SW 1271 (cell line): ENCODE data around the gene CLEC11A.

ENCODE experiments used
- DNase-seq, 2 experiments: peaks; one replicate each; lab custom pipeline; 2025; lab: John Stamatoyannopoulos, UW

CLEC11A gene

DNA sequence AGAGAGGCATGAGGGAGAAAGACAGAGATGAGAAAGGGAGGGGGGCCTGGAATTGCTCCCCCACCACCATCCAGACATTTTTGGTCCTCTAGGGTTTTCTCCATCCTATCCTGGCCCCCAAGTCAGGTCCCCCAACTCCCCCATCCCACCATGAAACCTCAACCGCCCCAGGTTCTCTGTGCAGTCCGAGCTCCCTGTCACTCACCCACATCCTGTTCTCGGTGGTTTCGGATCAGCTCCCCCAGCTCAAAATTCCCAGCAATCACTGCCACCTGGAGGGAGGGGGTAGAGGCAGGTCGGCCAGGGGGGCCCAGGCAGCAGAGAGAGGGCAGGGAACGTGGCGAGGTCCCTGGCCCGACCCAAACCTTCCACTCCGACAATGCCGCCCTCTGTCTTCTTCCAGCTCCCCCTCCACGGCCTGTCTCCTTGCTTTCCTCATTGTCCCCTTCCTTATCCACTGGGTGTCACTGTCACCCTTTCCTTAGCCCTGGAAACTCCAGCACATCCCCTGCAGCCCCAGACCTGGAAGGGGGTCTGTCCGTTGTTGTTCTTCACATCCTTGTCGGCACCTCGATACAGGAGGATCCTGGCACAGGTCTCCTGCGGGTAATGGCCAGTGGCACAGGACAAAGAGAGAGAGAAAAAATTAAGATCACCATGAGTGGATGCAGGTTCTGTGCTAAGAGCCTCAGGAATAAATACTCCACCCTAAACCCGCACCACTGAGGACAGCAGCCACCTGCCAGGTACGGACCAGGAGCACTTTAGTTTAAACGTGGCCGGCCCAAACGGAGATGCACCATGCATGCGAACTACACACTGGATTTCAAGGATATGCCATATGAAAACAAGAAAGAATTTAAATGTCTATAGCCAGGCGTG is 19.0 kb upstream of the CLEC11A start:
- peak in 1 of 2 experiments; percentile 61 for DNase-seq

DNA sequence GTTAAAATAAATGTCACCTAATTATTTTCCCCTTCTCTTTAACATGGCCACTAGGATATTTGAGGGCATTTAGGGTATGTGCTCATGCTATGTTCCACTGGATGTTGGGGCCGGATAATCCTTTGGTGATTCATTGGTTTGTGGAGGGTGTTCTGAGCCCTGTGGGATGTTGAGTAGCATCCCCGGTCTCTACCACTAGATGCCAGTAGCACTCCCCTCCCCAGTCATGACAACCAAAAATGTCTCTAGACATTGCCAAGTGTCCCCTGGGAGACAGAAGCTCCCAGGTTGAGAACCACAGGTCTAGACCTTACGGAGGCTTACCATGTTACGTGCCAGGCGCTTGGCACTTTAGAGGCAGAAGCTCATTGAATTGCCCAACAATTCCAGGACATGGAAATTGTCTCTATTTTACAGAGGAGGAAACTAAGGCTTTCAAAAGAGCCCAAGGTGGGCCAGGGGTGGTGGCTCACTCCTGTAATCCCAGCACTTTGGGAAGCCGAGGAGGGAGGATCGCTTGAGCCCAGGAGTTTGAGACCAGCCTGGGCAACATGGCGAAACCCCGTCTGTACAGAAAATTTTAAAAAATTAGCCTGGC is 17.6 kb upstream of the CLEC11A start:
- DNase-seq = peak in 1 of 2 experiments; percentile 67

DNA sequence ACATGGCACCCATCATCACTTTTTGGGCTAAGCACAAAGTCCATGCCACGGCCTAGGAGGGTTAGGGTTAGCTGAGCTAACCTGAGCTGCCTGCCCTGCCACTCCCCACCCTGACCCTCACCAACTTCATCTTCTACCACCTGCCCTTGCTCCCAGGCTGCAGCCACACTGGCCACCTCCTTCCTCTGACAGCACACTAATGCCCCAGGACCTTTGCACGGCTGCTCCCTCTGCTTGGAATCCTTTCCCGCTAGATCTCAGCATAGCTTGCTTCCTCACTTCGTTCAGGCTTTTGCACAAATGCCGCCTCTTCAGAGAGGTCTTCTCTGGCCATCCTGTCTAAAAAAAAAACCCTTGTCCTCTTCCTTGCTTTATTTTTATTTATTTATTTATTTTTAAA is 16.8 kb upstream of the CLEC11A start:
- no peak for DNase-seq

DNA sequence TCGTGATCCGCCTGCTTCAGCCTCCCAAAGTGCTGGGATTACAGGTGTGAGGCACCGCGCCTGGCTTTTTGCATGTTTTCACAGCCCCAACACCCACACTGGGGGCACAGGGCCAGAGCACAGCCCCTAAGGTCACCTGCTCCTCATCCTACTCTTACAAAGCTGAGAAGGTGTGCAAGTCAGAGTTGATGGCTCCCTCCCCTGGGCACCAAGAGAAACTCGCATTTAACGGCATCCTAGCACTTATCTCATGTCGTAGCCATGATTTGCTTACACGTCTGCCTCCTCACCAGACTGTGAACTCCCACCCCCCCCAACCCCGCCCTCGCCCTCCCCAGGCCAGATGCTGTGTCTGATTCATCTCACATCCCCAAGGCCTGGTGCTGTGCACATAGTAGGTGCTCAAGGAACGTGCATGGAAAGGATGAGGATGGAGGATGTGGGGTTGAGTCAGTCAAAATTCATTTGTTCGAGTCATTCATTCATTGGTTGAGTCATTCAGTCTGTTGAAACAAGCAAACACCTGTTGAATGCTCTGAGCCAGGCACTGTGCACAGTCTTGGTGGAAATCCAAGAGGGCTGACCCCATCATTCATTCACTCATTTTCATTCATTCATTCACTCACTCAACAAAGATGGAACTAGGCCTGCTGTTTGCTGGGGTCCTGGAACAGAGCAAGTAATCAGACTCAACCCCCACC is 14.8 kb upstream of the CLEC11A start:
- DNase-seq = no peak

DNA sequence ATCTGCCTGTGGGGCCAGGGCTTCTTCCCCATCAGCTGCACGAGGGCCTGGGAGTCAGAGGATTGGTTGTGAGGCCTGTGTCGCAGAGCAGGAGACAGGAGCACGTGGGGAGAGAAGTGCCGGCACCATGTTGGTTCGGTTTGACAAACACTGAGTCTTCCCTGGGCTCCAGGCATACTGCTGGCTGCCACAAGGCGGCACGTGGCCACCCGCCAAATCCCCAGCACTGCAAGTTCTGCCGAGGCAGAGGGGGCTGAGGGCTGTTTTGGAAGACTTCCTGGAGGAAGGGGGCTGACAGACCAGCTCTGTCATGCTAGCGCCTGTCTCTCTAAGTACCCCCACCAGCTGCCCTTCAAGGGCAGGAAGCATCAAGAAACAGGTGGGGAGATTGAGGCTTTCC is 13.1 kb upstream of the CLEC11A start:
- no peak for DNase-seq

DNA sequence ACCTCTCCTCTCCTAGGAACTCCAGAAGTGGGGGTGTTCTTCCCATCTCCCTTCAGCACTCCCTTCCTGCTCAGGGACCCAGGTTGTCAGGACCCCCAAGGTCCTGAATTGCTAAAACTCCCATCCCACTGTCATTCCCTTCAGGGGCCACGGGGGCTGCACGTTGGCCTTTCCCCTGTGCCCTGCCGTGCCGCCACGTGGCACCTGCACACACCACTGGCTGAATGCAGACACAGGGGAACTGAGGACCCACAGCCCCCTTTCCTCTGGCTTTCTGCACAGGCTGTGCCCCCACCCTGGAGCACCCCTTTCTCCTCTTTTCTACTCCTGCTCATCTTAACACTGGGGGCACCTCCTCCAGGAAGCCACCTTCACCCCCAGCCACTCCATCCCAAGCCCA is 12.6 kb upstream of the CLEC11A start:
- DNase-seq = no peak

DNA sequence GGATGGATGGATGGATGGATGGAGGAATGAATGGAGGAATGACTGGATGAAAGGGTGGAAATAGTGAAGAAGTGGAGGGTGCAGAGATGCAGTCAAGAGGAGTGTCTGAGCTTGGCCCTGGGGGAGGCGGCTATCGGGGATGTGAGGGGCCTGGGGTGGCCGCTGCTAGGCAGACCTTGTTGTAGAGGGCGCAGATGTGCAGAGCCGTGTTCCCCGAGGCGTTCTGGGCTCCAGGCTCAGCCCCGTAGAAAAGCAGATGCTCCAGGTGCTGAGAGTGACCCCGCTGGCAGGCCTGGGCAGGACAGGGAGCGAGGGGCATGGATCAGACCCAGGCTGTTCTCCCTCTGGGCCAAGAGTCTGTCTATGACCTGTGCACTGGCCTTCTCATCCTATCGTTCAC is 12.0 kb upstream of the CLEC11A start:
- no peak for DNase-seq

DNA sequence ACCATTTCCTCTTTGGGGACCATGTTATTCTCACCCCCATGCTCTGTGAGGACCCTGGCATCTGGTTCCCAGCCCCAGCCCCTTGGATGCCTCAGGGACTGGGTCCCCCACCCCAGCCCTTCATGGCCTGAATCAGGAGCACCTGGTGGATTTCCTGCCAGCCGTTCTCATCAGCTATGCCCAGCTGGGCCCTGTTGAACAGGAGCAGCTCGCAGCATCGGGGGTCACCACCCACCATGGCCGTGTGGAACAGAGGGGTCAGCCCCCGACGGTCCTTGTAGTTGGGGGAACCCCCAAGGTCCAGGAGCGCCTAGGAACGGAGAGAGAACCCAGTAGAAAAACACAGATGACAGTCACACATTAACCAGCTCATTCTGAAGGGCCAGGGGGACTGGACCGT is 11.4 kb upstream of the CLEC11A start:
- no peak for DNase-seq

DNA sequence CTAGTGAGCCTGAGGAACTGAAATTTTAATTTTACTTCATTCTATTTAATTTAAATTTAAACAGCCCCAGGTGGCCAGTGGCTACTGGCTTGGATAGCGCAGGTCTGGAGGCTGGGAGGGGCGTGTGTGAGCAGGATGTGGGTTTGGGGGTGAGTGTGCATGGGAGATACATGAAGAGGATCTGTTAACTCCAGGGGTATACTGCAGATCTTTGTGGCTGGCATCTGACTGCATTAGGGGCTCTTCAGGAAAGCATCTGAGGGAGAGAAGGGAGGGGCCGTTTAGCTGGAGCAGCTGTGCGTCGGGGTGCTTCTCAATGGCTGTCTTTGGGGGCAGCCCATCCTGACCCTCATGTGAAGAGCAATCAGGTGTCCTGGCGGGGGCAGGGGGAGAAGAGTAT is 10.3 kb upstream of the CLEC11A start:
- no peak for DNase-seq

DNA sequence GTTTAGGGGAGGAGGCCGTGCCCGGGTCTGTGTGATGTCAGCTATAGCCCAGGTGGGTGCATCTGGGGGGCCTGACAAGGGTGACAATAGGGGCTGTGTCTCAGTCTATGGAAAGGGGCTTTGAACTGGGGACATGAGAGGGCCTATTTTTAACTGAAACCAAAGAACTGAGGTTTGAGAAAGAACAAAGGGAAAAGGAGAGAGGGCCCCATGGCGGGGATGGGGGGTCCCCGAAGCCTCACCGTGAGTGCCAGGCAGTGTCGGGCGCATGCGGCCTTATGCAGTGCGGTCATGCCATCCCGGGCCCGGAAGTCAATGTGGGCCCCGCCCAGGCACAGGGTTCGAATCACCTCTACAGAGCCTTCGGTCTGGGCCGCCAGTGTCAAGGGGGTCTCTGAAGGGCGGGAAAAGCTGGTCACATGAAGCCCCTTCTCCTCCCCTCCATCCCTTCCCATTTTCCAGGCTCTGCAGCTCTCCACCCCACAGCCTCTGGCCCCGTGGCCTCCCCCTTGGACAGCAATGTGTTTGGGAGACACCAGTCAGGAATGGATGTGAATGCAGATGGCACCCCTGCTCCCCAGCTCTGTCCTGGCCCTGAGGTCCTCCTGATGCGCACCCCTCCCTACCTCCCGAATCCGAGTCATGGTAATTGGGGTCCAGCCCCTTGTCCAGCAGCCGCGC is 9.5 kb upstream of the CLEC11A start:
- no peak for DNase-seq

DNA sequence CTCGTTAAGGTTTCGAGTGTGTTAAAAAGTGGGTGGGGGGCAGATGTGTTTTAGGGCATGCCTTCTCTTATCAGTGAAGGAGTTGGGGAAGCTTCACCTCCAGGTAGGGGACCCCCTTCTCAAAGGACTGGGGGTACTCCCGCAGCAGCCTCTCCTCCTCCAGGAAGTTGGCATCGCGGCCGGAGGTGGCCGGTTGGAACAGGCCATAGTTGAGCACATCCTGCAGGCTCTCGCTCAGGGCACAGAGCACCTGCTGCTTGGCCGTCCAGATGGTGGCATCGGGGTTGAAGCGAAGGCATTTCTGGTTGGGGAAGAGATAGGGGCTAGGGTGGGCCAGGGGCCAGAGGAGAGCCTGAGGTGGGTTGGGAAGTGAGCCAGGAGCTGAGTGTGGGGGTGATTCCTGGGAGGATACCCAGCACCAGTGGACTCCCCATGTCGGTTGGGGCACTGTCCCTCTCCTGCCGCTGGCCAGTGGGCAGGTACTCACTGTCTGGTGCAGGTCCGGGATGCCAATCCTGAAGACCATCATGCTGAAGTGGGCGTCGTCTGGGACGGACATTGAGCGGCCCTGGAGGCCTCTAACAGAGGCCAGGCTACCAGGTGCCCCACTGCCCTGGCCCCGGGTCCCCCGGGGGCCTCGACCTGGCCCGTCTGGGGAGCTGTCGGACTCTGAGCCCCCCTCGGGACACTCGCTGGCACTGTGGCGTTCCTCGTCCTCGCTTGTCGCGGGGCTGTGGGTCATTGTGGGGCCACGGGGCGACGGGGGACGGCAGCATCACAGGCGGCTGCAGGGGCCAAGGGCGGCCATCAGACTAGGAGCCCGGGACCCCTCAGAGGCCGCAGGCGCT is 6.8 kb upstream of the CLEC11A start:
- DNase-seq = no peak

DNA sequence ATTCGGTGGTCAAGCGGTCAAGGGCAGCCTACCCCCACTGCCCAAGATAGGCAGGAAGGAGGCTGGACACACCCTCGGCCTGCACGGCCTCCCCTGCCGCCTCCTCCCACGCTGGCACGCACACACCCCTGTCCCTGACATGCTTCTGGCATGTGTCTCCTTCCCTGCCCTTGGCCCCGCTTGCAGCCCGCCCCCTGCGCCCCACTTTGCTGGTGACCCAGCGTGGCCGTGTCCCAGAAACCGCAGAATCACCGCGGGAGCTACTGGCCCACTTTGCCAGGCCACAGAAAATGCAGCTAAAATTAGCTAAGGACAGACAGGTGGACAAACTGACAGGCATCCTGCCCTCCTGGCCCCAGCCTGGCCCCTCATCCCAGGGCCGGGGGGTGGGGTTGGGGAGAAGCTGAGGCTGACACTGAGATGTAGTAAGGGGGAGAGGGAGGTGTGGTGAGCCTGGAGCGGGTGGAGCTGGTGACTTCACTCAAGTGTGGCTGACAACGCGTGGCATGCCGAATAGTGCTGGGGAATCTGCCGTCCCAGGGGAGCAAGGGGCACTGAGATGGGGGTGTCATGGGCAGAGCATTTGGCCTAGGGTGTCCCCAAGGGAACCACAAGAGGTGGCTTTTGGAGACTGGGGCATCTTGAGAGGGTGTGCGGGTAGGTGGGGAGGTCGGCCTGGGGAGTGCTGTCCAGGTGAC is 6.0 kb upstream of the CLEC11A start:
- DNase-seq = no peak

DNA sequence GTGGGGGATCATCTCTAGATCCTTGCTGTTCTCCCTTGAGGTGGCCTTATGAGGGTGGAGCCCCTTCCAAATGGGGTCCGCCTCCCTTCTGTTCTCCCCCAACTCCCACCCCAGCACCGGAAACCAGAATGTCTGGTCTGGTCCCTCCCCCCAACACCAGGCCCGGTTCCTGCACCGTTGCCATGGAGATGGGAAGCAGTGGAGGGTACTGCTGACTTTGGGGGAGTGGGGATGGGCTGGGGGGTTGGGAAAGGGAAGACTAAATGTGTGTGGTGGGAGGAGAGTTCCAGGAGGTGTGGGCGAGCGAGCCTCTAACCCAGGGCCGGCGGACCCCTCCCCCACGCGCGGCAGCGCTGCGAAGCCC is 5.3 kb upstream of the CLEC11A start:
- DNase-seq = no peak

DNA sequence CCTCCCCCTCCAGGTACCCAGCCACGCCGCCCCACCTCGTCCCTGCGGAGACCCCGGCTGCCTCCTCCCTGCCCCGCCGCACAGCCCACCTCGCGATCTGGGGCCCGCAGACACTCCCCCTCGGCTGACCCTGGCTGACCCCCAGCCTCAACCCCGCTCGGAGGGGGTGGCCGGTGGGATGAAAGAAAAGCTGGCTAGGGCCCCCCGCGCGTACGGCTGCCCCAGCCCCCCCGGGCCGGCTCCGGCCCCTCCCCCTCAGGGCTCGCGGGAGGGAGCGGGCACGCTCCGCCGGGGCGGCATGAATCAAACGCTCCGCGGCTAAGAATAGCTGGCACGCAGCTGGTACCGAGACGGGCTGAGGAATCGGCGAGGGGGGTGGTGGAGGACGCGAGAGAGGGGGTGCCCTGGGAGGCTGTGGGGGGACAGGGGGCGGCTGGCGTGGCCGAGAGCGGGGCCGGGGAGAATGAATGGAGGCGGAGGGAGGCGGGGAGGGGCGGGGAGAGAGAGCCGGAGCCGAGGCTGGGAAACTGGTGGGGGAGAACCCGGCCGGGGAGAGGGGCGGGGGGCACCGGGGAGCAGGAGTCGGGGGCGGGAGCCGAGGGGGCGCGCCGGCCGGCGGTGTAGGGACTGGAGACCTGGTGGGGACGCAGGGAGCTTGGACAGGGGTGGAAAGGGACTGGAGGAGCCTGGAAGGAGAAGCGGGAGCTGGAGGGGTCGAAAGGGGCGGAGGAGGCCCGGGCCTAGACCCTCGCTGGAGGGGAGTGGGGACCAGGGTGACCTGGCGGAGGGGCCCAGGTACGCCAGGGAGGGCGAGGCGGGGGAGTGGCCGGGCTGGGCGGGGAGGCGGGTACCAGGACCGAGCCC is 4.7 kb upstream of the CLEC11A start:
- DNase-seq = no peak

DNA sequence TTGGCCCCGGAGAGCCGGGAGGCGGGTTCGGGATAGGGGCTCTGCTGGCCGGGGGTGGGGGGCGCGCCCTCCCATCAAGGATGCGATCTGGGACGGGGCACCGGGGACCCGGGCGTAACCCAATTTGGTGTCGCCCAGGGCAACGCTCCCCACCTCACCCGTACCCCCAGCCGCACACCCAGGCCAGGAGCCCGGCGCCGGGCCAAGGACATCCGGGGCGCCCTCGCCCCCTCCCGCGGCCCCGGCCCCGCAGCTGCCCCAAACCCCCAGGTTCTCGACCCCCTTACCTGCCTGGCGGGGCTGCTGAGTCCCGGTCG is 4.1 kb upstream of the CLEC11A start:
- DNase-seq = no peak

DNA sequence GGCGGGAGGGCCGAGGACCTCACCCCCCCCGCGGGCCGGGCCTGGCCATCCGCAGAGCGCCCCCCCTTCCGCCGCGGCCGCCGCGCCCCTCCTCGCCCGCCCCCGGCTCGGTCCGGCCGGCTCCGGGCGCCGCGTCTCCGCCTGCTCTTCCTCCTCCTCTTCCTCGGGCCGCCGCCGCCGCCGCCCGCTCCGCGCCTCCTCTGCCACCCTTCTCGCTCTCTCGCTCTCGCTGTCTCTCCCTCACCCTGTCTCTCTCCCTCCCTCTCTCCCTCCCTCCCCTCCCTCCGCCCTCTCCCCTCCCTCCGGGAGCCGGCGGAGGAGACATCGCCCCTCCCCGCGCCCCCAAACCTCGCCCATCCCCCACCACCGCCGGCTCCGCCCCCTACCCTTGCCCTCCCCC is 3.6 kb upstream of the CLEC11A start, which contains the start of gene SHANK1:
Gene SHANK1 (minus strand): TSS at position 237 of the 400 bp plus-strand sequence. CDS start 2,883 bp downstream, outside the sequence.
- no peak for DNase-seq

DNA sequence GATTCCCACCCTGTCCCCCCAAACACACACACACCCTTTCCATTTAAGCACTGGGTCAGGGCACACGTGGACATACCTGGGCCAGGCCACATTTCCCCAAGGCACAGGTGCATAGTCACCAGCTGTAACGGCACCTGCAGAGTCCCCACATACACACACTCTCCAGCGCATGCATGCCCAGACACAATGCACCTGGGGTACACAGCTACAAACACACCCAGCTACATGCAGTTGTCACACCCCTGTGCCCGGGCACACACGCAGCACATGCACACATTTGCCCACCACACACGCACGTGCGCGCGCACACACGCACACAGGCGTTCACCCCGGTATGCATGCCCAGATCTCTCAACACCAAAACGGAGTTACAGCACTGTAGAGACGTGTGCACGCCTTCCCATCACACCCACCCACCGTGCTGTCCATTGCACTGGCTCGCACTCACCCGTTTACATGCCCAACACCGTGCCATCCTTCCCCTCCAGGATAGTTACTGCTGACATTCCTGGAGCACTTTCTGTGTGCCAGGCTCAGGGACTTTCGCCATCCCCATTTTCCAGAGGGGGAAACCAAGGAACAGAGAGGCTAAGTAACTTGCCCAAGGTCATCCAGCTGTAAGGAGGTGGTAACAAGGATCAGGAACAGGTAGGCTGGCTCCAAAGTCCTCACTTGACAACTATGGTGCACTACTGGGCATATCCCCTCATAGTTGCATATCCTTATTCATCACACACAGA is 2.8 kb upstream of the CLEC11A start:
- no peak for DNase-seq

DNA sequence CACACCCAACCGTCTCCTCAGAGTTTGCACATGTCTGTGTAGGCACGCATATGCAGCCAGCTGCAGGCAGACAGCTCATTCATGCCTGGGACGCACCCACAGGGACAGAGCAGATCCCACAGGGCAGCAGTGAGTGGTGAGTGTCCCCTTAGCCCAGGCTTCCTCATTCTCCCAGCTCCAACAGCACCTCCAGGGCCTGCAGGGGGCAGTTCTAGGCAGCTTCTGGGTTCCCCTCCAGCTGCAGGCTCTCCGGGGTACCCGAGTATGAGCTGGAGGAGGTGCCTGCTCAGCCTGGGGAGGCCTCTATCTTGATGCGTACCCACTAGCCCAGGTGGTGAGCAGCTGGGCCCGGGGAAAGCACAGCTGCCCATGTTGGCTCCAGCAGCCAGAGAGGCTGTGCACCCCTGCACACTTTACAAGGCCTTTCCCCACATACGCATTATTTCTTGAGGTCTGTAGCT is 2.2 kb upstream of the CLEC11A start:
- DNase-seq = no peak

DNA sequence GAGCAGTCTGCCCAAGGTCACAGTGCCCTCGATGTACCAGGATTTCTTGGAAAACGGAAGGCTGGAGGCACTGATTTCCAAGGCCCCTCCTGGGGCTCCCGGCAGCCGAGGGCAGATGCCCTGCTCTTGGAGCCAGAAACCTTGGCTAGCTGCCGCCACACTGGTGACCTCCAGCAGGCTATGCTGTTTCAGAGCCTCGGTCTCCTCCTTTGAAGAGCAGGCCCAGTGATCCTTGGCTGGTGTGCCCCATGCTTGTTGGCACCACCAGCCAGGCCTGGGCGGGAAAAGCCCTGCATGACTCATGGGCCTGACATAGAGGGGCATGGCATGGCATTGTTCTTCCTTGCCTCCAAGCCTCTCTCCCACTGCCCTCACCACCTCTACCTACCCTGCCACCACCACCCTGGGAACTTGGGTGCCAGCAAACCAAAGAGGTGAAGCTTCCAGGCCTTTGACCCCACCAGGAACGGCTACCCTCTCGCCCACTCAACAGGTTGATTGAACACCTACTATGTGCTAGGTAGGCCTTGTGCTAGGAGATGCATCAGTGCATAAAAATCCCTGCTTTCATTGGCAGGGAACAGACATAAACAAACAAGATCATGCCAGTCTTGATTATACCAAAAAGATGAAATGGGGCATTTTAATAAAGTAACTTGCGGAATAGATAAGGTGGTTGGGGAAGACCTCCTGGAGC is 1.6 kb upstream of the CLEC11A start:
- no peak for DNase-seq
